ENCODE data around the gene ENO2.

ENO2 gene

GRCh38 chr12:6935371-6936193 is 21.2 kb downstream of the ENO2 start:
- no peak for DNase-seq

DNA sequence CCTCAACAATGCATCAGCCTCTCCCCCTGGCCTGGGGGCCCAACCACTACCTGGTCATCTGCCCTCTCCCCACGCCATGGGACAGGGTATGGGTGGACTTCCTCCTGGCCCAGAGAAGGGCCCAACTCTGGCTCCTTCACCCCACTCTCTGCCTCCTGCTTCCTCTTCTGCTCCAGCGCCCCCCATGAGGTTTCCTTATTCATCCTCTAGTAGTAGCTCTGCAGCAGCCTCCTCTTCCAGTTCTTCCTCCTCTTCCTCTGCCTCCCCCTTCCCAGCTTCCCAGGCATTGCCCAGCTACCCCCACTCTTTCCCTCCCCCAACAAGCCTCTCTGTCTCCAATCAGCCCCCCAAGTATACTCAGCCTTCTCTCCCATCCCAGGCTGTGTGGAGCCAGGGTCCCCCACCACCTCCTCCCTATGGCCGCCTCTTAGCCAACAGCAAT is 21.8 kb downstream of the ENO2 start:
- no peak for DNase-seq

DNA sequence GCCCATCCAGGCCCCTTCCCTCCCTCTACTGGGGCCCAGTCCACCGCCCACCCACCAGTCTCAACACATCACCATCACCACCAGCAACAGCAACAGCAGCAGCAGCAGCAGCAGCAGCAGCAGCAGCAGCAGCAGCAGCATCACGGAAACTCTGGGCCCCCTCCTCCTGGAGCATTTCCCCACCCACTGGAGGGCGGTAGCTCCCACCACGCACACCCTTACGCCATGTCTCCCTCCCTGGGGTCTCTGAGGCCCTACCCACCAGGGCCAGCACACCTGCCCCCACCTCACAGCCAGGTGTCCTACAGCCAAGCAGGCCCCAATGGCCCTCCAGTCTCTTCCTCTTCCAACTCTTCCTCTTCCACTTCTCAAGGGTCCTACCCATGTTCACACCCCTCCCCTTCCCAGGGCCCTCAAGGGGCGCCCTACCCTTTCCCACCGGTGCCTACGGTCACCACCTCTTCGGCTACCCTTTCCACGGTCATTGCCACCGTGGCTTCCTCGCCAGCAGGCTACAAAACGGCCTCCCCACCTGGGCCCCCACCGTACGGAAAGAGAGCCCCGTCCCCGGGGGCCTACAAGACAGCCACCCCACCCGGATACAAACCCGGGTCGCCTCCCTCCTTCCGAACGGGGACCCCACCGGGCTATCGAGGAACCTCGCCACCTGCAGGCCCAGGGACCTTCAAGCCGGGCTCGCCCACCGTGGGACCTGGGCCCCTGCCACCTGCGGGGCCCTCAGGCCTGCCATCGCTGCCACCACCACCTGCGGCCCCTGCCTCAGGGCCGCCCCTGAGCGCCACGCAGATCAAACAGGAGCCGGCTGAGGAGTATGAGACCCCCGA is 22.5 kb downstream of the ENO2 start:
- no peak for DNase-seq

- DNase-seq: peak; percentile 96
Measured at GRCh38 chr12:6937481-6938352, 23.3 kb downstream of the ENO2 start.

DNA sequence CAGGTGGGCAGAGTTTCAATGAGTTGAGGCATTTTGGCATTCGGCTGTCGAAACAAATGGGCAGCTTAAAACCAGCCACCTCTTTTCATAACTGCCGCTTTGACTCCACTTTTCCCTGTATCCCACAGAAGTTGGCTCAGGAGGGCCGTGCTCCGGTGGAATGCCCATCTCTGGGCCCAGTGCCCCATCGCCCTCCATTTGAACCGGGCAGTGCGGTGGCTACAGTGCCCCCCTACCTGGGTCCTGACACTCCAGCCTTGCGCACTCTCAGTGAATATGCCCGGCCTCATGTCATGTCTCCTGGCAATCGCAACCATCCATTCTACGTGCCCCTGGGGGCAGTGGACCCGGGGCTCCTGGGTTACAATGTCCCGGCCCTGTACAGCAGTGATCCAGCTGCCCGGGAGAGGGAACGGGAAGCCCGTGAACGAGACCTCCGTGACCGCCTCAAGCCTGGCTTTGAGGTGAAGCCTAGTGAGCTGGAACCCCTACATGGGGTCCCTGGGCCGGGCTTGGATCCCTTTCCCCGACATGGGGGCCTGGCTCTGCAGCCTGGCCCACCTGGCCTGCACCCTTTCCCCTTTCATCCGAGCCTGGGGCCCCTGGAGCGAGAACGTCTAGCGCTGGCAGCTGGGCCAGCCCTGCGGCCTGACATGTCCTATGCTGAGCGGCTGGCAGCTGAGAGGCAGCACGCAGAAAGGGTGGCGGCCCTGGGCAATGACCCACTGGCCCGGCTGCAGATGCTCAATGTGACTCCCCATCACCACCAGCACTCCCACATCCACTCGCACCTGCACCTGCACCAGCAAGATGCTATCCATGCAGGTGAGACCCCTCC is 24.2 kb downstream of the ENO2 start:
- no peak for DNase-seq

DNA sequence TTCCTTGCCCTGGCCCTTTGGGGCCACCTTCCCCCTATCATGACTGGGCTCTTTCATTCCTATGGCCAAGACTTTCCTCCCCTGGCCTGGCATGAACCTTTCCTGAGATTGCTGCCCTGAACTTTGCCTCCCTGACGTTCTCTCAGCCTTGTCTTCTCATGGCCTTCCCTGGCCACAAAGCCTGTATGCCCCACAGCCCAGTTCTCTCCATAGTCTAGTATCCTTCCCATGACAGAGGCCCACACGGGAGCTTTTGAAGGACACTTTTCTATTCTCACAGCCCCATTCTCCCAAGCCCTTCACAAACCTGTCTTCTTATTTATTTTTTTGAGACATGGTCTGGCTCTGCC is 24.8 kb downstream of the ENO2 start:
- no peak for DNase-seq

DNA sequence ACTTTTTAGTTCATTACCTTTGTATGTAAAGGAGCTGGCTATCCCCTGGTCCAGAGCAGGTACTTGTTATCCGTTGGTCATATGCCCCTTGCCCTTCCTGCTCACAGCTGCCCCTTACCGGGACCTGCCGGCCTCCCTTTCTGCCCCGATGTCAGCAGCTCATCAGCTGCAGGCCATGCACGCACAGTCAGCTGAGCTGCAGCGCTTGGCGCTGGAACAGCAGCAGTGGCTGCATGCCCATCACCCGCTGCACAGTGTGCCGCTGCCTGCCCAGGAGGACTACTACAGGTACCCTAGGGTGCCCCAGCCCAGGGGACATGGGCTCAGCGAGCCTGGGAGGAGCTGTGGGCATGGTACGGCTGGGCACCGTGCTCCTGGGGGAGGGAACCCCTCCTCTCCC is 26.9 kb downstream of the ENO2 start:
- no peak for DNase-seq

- no peak for DNase-seq
Measured at GRCh38 chr12:6941782-6942181, 27.4 kb downstream of the ENO2 start.

DNA sequence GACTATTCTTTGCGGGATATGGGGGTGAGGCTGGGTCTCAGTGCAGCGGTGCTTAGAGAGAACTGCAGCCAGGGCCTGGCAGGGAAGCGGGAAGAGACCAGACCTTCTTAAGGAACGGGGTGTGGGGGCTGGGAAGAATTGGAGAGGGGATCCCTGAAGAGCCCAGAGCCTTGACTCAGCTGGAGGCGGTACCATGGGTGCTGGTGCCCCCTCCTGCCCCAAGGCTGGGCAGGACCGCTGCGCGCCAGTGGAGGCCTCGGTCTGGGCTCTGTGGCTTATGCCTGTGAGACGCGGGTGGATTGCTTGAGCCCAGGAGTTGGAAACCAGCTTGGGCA is 27.9 kb downstream of the ENO2 start:
- DNase-seq: peak; percentile 41

DNA sequence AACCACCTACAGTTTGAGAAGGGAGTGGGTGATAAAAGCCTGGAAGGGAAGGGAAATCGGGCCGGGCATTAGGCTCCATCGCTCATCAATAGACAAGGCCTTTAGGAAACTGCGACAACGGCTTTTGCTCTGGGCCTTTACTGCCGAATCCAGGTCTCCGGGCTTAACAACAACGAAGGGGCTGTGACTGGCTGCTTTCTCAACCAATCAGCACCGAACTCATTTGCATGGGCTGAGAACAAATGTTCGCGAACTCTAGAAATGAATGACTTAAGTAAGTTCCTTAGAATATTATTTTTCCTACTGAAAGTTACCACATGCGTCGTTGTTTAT is 29.0 kb downstream of the ENO2 start:
- DNase-seq: peak; percentile 94

- peak; percentile 97 for DNase-seq
Measured at GRCh38 chr12:6943722-6944380, 29.5 kb downstream of the ENO2 start, which contains the start of the genes C12orf57 and RNU7-1. C12orf57 (plus strand) TSS chr12:6944022; CDS start chr12:6944122, 100 bp downstream. RNU7-1 (plus strand) TSS chr12:6943816.

DNA sequence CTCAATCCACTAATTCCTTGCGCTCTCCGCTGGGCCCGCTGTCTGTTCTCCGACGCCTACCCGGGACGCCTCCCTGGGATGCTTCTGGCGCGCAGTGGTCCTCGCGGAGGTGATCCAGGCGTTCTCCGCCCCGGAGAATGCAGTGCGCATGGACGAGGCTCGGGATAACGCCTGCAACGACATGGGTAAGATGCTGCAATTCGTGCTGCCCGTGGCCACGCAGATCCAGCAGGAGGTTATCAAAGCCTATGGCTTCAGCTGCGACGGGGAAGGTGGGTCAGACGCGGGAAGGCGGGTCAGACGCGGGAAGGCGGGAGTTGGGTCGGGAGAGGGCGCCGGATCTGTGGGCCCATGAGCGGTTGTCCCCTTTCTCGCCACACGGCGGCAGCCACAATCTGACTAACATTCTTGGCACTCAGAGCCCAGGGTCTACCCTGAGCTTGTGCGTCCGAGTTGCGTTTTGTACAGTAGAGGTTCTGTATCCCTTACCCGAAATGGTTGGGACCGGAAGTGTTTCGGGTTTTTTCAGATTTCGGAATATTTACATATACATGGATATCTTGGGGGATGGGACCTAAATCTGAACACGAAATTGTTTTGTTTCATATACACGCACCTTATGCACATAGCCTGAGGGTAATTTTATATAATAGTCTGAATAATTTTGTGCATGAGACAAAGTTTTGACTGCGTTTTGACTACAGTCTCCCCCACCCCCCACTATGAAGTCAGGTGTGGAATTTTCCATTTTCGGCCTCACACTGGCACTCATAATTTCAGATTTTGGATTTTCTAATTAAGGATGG is 30.2 kb downstream of the ENO2 start:
- DNase-seq: peak; percentile 94

- DNase-seq: no peak
Measured at GRCh38 chr12:6945613-6946012, 31.2 kb downstream of the ENO2 start.

GRCh38 chr12:6946033-6946919 is 31.9 kb downstream of the ENO2 start:
- no peak for DNase-seq

- no peak for DNase-seq
Measured at GRCh38 chr12:6946920-6947374, 32.6 kb downstream of the ENO2 start.

DNA sequence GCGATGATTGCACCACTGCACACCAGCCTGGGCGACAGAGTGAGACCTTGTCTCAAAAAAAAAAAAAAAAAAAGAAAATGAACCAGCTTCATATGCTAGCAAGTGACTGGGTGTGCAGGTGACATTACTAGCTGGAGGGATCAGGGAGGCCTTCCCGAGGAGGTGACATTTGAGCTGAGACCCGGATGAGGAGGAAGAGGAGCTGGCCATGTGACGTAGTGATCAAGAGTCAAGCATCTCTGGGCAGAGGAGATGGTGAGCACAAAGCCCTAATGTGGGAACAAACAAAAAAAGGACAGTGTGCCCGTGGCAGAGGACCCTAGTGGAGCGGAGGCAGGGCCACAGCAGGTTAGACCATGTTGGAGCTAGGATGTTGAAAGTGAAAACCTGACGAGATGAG is 33.2 kb downstream of the ENO2 start:
- no peak for DNase-seq

- DNase-seq: no peak
Measured at GRCh38 chr12:6948873-6949594, 34.7 kb downstream of the ENO2 start.

- no peak for DNase-seq
Measured at GRCh38 chr12:6950401-6950801, 36.0 kb downstream of the ENO2 start.
